ENCODE measurements around the gene L1CAM.

The L1CAM gene

GRCh38 chrX:153910446-153910845 lies 24.5 kb upstream of the L1CAM start:
- Histone ChIP-seq H2BK5ac (ENCODE audit: low read depth, low read length, poor library complexity) (no peak overlapping the region), H4K8ac (ENCODE audit: low read depth, low read length) (no peak overlapping the region), H2BK12ac (ENCODE audit: low read length) (no peak overlapping the region), H3K27ac (ENCODE audit: low read depth, low read length) (no peak overlapping the region), H4K12ac (ENCODE audit: low read depth, low read length) (no peak overlapping the region), H2AK5ac (ENCODE audit: low read length) (no peak overlapping the region), H3K9ac (ENCODE audit: low read length) (no peak overlapping the region), H3K4ac (ENCODE audit: low read depth, low read length) (no peak overlapping the region), H3K14ac (ENCODE audit: low read length) (no peak overlapping the region), H4K91ac (ENCODE audit: low read depth, low read length) (no peak overlapping the region), H3K79me2 (ENCODE audit: control insufficient read depth, insufficient read depth, low read length, poor library complexity) (no peaks in the 10 kb centered on the region), H3K23ac (ENCODE audit: low read length) (no peak overlapping the region), H2BK120ac (ENCODE audit: insufficient read depth, low read length, poor library complexity) (no peak overlapping the region), H3K4me1 (ENCODE audit: control insufficient read depth in 1 of 2, insufficient read depth in 2 of 2, low read length in 2 of 2) (no peaks in the 10 kb centered on the region), H3K18ac (ENCODE audit: low read length) (no peak overlapping the region), H3K4me3 (ENCODE audit: low read depth, low read length) (no peak overlapping the region), H3K79me1 (ENCODE audit: low read length) (no peaks in the 10 kb centered on the region), H3K4me2 (ENCODE audit: low read length) (no peak overlapping the region), H3K27me3 (ENCODE audit: insufficient read depth, low read length) (no peaks in the 10 kb centered on the region), H3K9me3 (ENCODE audit: insufficient read depth, low read depth, low read length) (no peaks in the 10 kb centered on the region), H3K36me3 (ENCODE audit: control insufficient read depth in 1 of 2, insufficient read depth in 2 of 2, low read length in 2 of 2) (no peaks in the 10 kb centered on the region), H2AFZ (ENCODE audit: insufficient read depth, low read length, poor library complexity) (no peak overlapping the region)
- no CpG with 5 or more reads among the region's 22 CpGs for WGBS (ENCODE audit: extremely low coverage, insufficient coverage, insufficient read length)
- DNase-seq = no peak

DNA sequence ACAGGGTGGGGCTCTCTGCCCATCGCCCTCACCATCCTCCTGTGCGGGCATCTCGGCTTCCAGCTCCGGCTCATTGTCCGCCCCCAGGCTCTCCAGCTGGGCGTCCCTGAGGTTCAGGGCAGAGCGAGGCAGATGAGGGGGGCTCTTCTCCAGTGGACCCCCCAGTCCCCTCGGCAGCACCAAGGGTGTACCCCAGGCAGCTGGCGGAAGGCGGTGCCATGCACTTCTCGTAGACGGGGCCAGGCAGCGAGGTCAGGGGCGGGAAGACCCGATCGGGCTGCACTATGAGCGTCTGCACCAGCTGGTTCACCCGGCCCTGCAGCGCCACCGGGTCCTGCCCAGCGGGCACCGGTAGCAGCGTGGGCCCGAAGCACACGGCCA lies 24.0 kb upstream of the L1CAM start:
- H3K9ac ChIP-seq (ENCODE audit: low read length) = no peak overlapping the region
- no peak overlapping the region for H2AFZ ChIP-seq (ENCODE audit: insufficient read depth, low read length, poor library complexity)
- no peaks in the 10 kb centered on the region for H3K4me1 ChIP-seq (ENCODE audit: control insufficient read depth in 1 of 2, insufficient read depth in 2 of 2, low read length in 2 of 2)
- H4K12ac ChIP-seq (ENCODE audit: low read depth, low read length) = no peak overlapping the region
- H3K4ac ChIP-seq (ENCODE audit: low read depth, low read length) = no peak overlapping the region
- H2BK120ac ChIP-seq (ENCODE audit: insufficient read depth, low read length, poor library complexity) = no peak overlapping the region
- H2BK5ac ChIP-seq (ENCODE audit: low read depth, low read length, poor library complexity) = no peak overlapping the region
- H4K8ac ChIP-seq (ENCODE audit: low read depth, low read length) = no peak overlapping the region
- H4K91ac ChIP-seq (ENCODE audit: low read depth, low read length) = no peak overlapping the region
- no peak overlapping the region for H2BK12ac ChIP-seq (ENCODE audit: low read length)
- no peak overlapping the region for H3K18ac ChIP-seq (ENCODE audit: low read length)
- no peak overlapping the region for H3K23ac ChIP-seq (ENCODE audit: low read length)
- no peaks in the 10 kb centered on the region for H3K27me3 ChIP-seq (ENCODE audit: insufficient read depth, low read length)
- no peak overlapping the region for H2AK5ac ChIP-seq (ENCODE audit: low read length)
- H3K4me3 ChIP-seq (ENCODE audit: low read depth, low read length) = no peak overlapping the region
- H3K14ac ChIP-seq (ENCODE audit: low read length) = no peak overlapping the region
- H3K36me3 ChIP-seq (ENCODE audit: control insufficient read depth in 1 of 2, insufficient read depth in 2 of 2, low read length in 2 of 2) = no peaks in the 10 kb centered on the region
- H3K79me1 ChIP-seq (ENCODE audit: low read length) = no peaks in the 10 kb centered on the region
- H3K79me2 ChIP-seq (ENCODE audit: control insufficient read depth, insufficient read depth, low read length, poor library complexity) = no peaks in the 10 kb centered on the region
- no peak overlapping the region for H3K27ac ChIP-seq (ENCODE audit: low read depth, low read length)
- no peak overlapping the region for H3K4me2 ChIP-seq (ENCODE audit: low read length)
- WGBS (ENCODE audit: extremely low coverage, insufficient coverage, insufficient read length) = no CpG with 5 or more reads among the region's 25 CpGs
- no peak for DNase-seq
- H3K9me3 ChIP-seq (ENCODE audit: insufficient read depth, low read depth, low read length) = no peaks in the 10 kb centered on the region

DNA sequence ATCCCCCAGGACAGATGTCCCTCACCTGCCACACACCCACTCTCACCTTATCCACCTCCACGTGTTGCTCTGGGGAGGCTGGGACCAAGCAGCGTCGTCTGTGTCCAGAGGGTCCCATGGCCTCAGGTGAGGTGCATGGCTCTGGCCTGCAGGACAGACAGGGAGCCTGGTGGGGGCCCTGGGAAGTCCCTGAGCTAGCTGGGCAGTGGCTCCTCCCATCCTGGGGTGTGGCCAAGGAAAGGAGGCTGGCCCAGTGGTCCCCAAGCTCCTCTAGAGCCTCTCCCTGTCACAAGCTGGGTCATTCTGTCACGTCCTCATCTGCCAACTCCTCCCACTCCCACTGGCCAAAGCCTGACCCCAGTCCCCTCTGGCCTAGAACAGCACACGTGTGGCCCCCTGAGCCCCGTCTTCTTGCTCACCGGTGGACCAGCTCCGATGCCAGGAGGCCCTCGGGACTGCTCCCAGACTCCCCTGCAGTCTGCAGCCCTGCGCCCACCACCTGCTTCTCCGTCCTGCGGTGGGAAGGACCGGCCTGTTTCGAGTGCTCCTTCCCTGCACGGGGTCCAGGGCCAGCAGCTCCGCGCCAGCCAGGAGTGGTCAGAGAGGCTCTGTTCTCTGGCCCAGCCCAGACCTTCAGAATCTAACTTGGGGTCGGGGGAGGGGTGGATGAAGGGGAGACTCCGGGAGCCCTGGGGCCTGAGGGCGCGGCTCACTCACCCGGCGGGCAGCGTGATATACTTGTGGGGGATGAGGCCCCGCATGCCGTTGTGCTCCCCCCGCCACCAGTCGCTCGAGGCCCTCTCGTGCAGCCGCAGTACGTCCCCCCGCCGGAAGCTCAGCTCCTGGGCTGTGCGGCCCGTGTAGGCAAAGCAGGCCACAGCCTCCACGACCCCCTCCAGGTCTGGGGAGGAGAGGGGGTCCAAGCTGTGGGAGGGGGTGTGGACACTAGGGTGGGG lies 23.3 kb upstream of the L1CAM start:
- Histone ChIP-seq H3K27ac (ENCODE audit: low read depth, low read length) (no peak overlapping the region), H2BK5ac (ENCODE audit: low read depth, low read length, poor library complexity) (no peak overlapping the region), H3K9ac (ENCODE audit: low read length) (no peak overlapping the region), H3K27me3 (ENCODE audit: insufficient read depth, low read length) (no peaks in the 10 kb centered on the region), H3K4me3 (ENCODE audit: low read depth, low read length) (no peak overlapping the region), H2AFZ (ENCODE audit: insufficient read depth, low read length, poor library complexity) (no peak overlapping the region), H3K9me3 (ENCODE audit: insufficient read depth, low read depth, low read length) (no peaks in the 10 kb centered on the region), H4K12ac (ENCODE audit: low read depth, low read length) (no peak overlapping the region), H3K36me3 (ENCODE audit: control insufficient read depth in 1 of 2, insufficient read depth in 2 of 2, low read length in 2 of 2) (no peaks in the 10 kb centered on the region), H3K4ac (ENCODE audit: low read depth, low read length) (no peak overlapping the region), H2BK12ac (ENCODE audit: low read length) (no peak overlapping the region), H3K18ac (ENCODE audit: low read length) (no peak overlapping the region), H4K91ac (ENCODE audit: low read depth, low read length) (no peak overlapping the region), H3K4me2 (ENCODE audit: low read length) (no peak overlapping the region), H2AK5ac (ENCODE audit: low read length) (no peak overlapping the region), H3K4me1 (ENCODE audit: control insufficient read depth in 1 of 2, insufficient read depth in 2 of 2, low read length in 2 of 2) (peaks cover under 1 to 2% of the 10 kb centered on the region in 2 experiments), H3K79me2 (ENCODE audit: control insufficient read depth, insufficient read depth, low read length, poor library complexity) (no peaks in the 10 kb centered on the region), H3K23ac (ENCODE audit: low read length) (no peak overlapping the region), H2BK120ac (ENCODE audit: insufficient read depth, low read length, poor library complexity) (no peak overlapping the region), H4K8ac (ENCODE audit: low read depth, low read length) (no peak overlapping the region), H3K79me1 (ENCODE audit: low read length) (no peaks in the 10 kb centered on the region), H3K14ac (ENCODE audit: low read length) (no peak overlapping the region)
- DNase-seq = no peak
- no CpG with 5 or more reads among the region's 37 CpGs for WGBS (ENCODE audit: extremely low coverage, insufficient coverage, insufficient read length)

DNA sequence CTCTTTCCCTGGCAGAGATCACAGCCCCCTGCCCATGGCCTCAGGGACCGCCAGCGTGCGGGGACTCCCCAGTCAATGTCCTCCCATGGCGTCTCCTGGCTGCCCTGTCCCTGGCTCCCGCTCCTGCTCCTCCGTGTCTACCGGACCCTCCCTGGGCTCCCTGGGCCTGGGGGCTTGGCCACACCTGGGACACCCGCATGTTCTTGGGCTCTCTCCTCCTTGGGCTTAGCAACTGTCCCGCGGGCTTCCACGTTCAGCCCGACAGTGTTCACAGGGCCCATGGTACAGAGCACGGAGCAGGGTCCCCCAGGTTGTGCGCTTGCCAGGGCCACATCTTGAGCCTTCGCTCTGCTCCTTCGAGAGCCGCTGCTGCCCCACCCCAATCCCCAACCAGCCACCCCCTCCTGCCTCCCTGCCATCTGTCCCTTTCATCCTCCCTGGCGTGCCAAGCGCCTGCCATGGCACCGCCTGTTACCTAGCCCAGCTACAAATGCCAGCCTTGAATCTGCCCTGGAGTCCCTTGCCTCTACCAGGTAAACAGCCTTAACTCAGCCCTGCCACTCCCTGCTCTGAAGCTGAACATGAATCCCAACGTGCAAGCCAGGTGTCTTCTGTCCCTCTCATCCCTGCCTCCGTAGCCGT lies 22.4 kb upstream of the L1CAM start:
- H3K36me3 ChIP-seq (ENCODE audit: control insufficient read depth in 1 of 2, insufficient read depth in 2 of 2, low read length in 2 of 2) = no peaks in the 10 kb centered on the region
- H4K8ac ChIP-seq (ENCODE audit: low read depth, low read length) = no peak overlapping the region

More for the DNA sequence above, 22.4 kb upstream of the L1CAM start:
- no peak overlapping the region for H4K91ac ChIP-seq (ENCODE audit: low read depth, low read length)
- no peak overlapping the region for H3K4ac ChIP-seq (ENCODE audit: low read depth, low read length)
- no peak overlapping the region for H3K18ac ChIP-seq (ENCODE audit: low read length)
- H3K9ac ChIP-seq (ENCODE audit: low read length) = no peak overlapping the region
- H3K27ac ChIP-seq (ENCODE audit: low read depth, low read length) = no peak overlapping the region
- H3K4me2 ChIP-seq (ENCODE audit: low read length) = no peak overlapping the region
- no peak overlapping the region for H2BK12ac ChIP-seq (ENCODE audit: low read length)
- WGBS (ENCODE audit: extremely low coverage, insufficient coverage, insufficient read length) = no CpG with 5 or more reads among the region's 23 CpGs
- H2BK120ac ChIP-seq (ENCODE audit: insufficient read depth, low read length, poor library complexity) = no peak overlapping the region
- H3K79me1 ChIP-seq (ENCODE audit: low read length) = no peaks in the 10 kb centered on the region
- no peaks in the 10 kb centered on the region for H3K27me3 ChIP-seq (ENCODE audit: insufficient read depth, low read length)
- H3K79me2 ChIP-seq (ENCODE audit: control insufficient read depth, insufficient read depth, low read length, poor library complexity) = no peaks in the 10 kb centered on the region
- no peak for DNase-seq
- no peak overlapping the region for H4K12ac ChIP-seq (ENCODE audit: low read depth, low read length)
- peaks cover 5 to 9% of the 10 kb centered on the region in 2 experiments for H3K4me1 ChIP-seq (ENCODE audit: control insufficient read depth in 1 of 2, insufficient read depth in 2 of 2, low read length in 2 of 2)
- no peaks in the 10 kb centered on the region for H3K9me3 ChIP-seq (ENCODE audit: insufficient read depth, low read depth, low read length)
- no peak overlapping the region for H3K23ac ChIP-seq (ENCODE audit: low read length)
- H2BK5ac ChIP-seq (ENCODE audit: low read depth, low read length, poor library complexity) = no peak overlapping the region
- H3K4me3 ChIP-seq (ENCODE audit: low read depth, low read length) = no peak overlapping the region
- H3K14ac ChIP-seq (ENCODE audit: low read length) = no peak overlapping the region
- no peak overlapping the region for H2AK5ac ChIP-seq (ENCODE audit: low read length)
- H2AFZ ChIP-seq (ENCODE audit: insufficient read depth, low read length, poor library complexity) = no peak overlapping the region

All from trophoblast cell (in vitro differentiated cells and primary cell).